Mammary epithelial cell (primary cell): ENCODE results near the gene GALE.

Source experiments
- CTCF ChIP-seq, 2 donors: IDR thresholded peaks in 1 of 2; conservative IDR thresholded peaks in 1 of 2; 2 replicates each; pipeline ENCODE4 v1.5.1; 2011 to 2012; ENCODE audit warnings: inconsistent platforms in 2 of 2, low read length in 2 of 2, mild to moderate bottlenecking in 2 of 2, control low read depth in 1 of 2, low read depth in 1 of 2; ENCODE audit not compliant: insufficient read depth in 1 of 2; ENCODE audit errors: extremely low read depth in 1 of 2
- EZH2 ChIP-seq: IDR thresholded peaks from 2 replicates; pipeline ENCODE4 v1.6.1; 2012; ENCODE audit warnings: low read length, inconsistent platforms, borderline replicate concordance

- TF ChIP-seq CTCF (conservative IDR thresholded peaks at IDR 0.05 in 1 of 2, IDR thresholded peaks at IDR 0.05 in 1 of 2; ENCODE audit: extremely low read depth in 1 of 2, insufficient read depth in 1 of 2, low read depth in 1 of 2, low read length in 2 of 2) (no peak), EZH2 (no peak)
These were observed 1.3 kb upstream of the GALE start for GRCh38 chr1:23801876-23802275.
